ENCODE measurements around the gene RIMS3.
"Not testable (repeated sequence)": the region's sequence is repeated elsewhere in the genome, so short reads cannot be mapped to it uniquely, and the experiment has no call there.

RIMS3 gene

DNA sequence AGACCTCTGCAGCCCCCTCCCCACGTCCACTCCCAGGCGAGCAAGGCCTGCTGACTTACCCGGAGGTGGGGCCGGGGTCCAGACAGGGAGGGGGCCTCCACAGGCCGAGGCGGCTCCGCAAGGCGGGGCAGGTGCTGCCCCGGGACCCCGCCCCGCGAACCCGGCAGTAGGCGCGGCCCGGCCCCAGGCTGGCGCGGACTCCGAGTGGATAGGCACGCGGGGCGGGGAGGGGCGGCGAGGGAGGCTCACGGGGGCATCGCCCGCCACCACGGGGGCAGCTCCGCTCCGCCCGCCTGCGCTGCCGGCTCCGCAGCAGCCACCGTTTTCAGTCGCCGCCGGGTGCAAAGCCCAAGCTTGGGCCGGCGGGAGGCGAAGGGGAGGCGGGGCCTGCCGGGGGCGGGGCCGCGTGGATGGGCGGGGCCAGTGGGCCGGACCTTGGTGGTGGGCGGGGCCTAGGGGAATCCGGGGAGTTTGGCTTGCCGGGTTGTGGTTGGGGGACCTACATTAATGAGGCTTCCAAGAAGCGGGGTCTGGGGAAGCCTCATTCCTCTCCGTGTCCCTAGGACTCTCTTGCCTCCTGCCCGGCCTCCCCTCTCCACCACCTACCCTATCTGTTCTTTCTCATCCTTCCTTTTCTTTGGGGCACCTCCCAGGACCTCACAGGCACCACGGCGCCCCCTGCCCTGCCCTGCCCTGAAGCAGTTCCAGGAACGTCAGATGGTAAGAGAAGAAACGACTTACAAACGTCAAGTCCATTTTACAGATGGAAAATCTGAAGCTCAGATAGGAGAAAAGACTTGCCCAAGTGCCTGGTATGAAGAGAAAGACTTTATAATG is at the start of gene RIMS3:
TSS of gene RIMS3 (minus strand) at position 348 of the 837 bp plus-strand sequence. CDS start 23,757 bp downstream, outside the sequence.
- FAIRE-seq, result no peak

GRCh38 chr1:40712997-40713396 is 47.5 kb upstream of the RIMS3 start:
- FAIRE-seq, result no peak

- FAIRE-seq, result no peak
These were observed 47.0 kb upstream of the RIMS3 start for GRCh38 chr1:40712405-40712944.

DNA sequence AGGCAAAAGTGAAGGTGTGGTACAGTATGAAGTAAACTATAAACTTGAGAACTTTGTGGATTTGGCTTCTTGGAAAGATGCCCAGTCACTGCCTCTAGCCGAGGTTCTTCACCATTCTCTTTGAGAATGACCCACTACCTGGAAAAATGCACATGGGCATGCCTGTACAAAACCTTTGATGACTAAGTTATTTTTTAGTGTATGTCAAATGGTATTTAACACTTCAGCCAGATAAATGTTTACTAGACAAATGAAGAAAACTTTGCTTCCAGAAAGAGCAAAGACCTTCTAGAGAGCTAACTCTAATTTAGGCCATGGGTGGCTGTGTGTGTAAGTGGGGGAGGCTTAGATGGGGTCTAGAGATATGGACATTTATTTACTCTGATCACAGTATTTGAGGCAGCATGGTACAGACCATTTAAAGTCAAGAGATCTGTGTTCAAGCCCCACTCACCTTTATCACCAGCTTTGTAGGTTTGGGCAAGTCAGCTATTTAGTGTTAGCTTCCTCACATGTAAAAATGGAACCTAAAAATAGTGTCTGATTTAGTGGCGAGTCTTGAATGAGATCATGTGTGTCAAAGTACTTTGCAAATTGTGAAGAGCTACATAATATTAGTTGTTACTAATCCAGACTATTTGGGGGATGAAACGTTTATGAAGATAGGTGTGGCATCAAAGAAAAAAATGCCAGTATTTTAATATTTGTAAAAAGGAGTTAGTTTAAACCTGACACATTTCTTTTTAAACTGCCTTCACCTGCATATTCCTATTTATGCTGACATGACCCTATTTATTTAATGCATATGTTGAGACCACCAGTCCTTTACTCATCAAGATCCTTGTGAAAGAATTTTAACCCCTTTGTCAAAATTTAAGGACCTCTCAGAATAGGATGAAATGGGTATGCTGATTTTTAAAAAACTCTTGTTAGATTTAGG is 46.3 kb upstream of the RIMS3 start:
- no peak for FAIRE-seq

DNA sequence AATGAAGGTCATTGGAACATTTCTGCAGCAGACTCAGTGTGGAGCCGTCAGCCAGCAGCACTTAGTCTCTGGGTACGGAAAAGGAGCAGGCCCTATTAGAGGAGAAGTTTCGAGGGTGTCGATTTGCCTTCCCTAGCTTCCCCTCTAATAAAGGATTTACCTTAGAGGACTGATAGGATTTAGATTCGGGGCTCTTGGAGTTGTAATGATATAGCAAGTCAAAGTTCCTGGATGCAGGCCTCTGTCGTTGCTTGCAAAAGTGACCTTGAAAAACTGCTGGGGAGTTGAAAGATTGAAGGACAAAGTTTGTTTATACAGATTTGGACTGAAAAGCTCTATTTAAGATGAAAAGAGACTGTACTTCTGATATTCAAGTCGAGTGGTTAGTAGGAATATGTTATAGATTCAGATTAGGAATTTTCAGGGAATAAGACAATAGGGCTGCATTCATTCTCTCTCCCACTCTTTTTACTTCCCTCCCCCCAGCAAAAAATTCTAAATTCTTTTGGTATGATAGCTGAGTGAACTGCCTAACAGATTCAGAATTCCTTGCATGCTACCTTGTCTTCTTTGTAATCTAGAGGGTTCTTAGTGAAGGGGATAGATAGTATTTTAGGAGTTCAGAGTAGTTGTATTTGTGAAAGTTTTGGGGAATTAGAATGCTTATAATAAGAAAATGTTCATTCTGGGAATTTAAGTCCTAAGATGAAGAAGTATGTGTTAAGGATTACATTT is 45.3 kb upstream of the RIMS3 start:
- FAIRE-seq, result no peak

GRCh38 chr1:40709802-40710278 is 44.4 kb upstream of the RIMS3 start:
- peak; percentile 28 for FAIRE-seq

DNA sequence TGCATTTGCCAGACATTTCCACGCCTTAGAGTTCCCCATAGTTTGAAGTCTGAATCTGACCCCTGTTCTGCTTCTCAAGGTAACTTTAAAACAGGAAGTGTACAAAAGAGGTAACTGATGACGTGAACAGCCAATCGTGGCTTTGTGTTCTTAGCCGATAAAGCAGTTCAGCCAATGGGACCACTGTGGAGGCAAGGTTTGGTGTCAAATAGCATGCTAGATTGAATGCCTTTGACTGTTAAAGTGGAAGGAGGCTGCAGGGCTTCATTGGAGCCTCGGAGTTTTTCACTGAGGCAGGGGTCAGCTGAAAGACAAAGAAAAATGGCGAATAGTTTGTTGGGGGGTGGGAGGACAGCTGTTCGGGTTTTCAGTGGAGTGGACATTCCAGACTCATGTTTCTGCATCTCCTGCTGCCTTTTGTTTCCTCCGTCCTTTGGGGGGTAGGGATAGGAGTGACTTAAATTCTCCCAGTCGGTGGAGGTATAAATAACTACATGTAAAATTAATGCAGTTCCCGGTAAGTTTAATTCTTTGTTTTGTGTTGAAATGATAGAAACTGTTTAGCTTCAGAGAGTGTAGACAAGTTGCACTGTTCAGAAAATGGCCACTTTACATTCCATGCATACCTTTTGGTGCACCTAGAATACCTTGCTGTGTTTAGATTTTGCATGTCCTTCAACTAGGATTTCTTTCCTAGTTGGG is 43.8 kb upstream of the RIMS3 start:
- peak; percentile 97 for FAIRE-seq

- no peak for FAIRE-seq
These were observed 43.2 kb upstream of the RIMS3 start for GRCh38 chr1:40708750-40709099.

DNA sequence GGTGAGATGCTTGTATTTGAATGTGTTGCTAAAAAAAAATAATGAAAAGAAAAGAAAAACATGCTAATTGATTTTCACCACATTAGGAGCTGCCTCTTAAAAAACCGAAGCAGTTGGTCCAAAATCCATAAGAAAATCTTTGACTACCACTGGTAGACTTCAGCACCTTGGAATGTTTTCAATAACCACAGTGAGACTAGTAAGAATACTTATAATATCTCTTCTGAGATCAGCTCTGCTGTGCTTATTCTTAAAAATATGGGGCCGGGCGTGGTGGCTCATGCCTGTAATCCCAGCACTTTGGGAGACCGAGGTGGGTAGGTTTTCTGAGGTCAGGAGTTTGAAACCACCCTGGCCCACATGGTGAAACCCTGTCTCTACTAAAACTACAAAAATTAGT is 41.1 kb upstream of the RIMS3 start:
- FAIRE-seq, result no peak

- FAIRE-seq, result no peak
These were observed 39.6 kb upstream of the RIMS3 start for GRCh38 chr1:40704817-40705733.

DNA sequence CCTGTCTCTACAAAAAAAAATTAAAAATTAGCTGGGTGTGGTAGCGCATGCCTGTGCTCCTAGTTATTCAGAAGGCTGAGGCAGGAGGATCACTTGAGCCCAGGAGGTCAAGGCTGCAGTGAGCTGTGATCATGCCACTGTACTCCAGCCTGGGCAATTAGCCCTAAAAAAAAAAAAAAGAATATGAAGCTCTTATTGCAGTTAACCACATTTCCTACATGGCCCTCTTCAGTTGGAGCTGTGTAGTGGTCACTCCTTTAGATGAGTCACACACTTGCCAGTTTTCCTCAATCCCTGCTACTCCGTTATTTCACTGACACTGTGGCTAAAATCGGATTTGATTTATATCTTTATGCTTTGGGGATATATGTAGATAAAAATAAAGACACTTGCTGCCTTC is 37.8 kb upstream of the RIMS3 start:
- no peak for FAIRE-seq

- not testable (repeated sequence) for FAIRE-seq
These were observed 37.3 kb upstream of the RIMS3 start for GRCh38 chr1:40702810-40703209.

DNA sequence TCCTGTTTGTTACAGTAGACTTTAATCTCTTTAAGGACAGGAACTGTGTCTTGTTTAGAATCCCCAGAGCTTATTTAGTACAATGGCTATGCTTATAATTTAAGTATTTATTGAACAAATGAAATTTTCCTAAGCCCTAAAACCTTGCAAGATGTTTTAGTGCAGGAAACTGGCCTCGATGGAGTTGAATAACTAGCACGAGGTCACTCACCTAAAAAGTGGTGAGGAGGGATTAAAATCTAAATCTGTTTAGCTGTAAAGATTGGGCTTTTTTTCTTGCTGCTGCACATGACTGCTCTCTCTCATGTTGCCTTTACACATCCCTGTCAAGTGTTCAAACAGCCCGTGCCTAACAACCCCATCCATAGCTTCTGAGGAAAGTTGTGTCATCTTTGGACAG is 36.2 kb upstream of the RIMS3 start:
- no peak for FAIRE-seq

GRCh38 chr1:40699787-40700186 is 34.3 kb upstream of the RIMS3 start:
- FAIRE-seq, result no peak

DNA sequence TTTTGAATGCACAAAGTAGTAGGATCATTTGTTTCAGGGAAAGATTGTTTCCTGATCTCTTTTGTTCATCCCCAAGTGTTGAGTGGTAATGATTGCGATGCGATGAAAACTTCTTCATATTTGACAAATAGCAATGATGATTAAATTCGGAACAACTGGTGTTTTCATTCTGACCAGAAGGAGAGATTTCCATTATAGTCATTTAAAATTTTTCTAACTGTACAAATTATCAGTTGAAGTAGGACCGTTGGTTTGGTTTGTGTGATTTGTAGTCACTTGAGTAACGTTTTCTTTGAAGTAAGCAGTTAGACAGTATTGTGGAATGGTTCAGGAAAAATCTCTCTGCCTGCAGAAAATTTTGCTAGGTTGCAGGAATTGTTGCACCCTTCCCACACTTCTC is 32.0 kb upstream of the RIMS3 start:
- FAIRE-seq, result no peak

- no peak for FAIRE-seq
These were observed 30.8 kb upstream of the RIMS3 start for GRCh38 chr1:40696294-40696693.

DNA sequence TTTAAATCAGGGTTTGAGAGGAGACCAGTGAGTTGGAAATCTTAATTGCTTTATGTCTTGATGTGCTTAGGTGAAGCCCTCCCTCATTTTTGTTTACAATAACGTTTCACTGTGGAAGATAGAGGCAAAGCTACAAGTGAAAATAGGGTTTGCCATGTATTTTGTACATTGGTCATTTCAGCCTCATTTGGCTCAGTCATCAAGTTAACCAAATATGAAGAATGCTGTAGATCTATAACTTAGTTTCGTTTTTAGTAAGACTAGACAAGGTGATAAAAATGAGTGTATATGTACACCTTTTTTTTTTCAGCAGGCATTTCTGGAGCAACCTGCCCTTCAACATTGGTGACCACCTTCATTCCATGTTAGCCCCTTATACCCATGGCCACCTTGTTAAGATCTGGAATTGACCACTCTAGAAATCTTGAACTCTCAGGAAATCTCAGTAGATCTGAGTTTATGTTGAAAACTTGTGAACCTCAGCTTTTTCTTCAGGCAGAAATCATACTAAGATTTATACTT is 28.9 kb upstream of the RIMS3 start:
- no peak for FAIRE-seq

DNA sequence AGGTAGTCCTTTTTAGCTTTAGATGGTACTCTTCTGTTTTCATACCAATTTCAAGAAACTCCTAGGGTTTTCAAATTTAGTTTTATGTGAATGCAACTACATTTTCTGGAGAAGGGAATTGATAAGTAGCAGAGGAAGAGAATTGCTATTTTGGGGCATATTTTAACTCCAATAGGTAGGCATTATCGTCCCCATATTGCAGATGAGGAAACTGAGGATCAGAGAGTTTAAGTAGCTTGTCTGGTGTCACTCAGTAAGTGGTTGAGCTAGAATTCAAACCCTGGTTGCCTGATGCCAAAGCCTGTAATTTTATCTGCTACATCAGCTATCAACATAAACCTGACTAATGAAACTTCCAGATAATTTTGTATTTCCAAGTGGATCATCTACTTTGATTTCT is 27.9 kb upstream of the RIMS3 start:
- FAIRE-seq, result no peak

GRCh38 chr1:40692429-40692895 is 27.0 kb upstream of the RIMS3 start:
- no peak for FAIRE-seq

Measured in G401.6 (cell line).